OCI-LY1 (cell line): ENCODE measurements around the gene ZCCHC9.

Experiments used
- H2AFZ ChIP-seq: fragments of 200-600 bp; sonication (generic), shearing (Covaris generic); 2 replicates; pipeline ENCODE4 v1.6.0; 2014; ENCODE audit warnings: antibody characterized with exemption, mild to moderate bottlenecking, low read length
- H3F3A ChIP-seq: fragments of 200-600 bp; sonication (generic), shearing (Covaris generic); 2 replicates; pipeline ENCODE4 v1.6.0; 2014; ENCODE audit warnings: mild to moderate bottlenecking, antibody characterized with exemption, low read length, moderate library complexity; ENCODE audit not compliant: insufficient read depth
- H3K27ac ChIP-seq: fragments of 200-600 bp; sonication (generic); 2 replicates; pipeline ENCODE4 v1.5.1; 2014; ENCODE audit warnings: low read length, mixed run types, mild to moderate bottlenecking, low read depth; ENCODE audit not compliant: poor library complexity, severe bottlenecking
- H3K27me3 ChIP-seq: fragments of 200-600 bp; sonication (generic); 2 replicates; pipeline ENCODE4 v1.6.0; 2014; ENCODE audit warnings: antibody characterized with exemption, mild to moderate bottlenecking, low read length, moderate library complexity; ENCODE audit not compliant: insufficient read depth
- H3K36me3 ChIP-seq: fragments of 200-600 bp; sonication (generic); 2 replicates; pipeline ENCODE4 v1.6.1; 2014; ENCODE audit warnings: mild to moderate bottlenecking, antibody characterized with exemption, low read length, moderate library complexity, mixed read lengths; ENCODE audit not compliant: insufficient read depth
- H3K4me1 ChIP-seq: fragments of 200-600 bp; sonication (generic); 2 replicates; pipeline ENCODE4 v1.5.1; 2014; ENCODE audit warnings: mild to moderate bottlenecking, low read length, moderate library complexity; ENCODE audit not compliant: insufficient read depth, severe bottlenecking
- H3K4me2 ChIP-seq: fragments of 200-600 bp; sonication (generic), shearing (Covaris generic); 2 replicates; pipeline ENCODE4 v1.6.1; 2014; ENCODE audit warnings: low read length
- H3K4me3 ChIP-seq: fragments of 200-600 bp; sonication (generic); 2 replicates; pipeline ENCODE4 v1.5.1; 2014; ENCODE audit warnings: low read length, low read depth, mild to moderate bottlenecking, mixed read lengths; ENCODE audit not compliant: poor library complexity, severe bottlenecking
- H3K79me2 ChIP-seq: fragments of 200-600 bp; shearing (Covaris generic); 2 replicates; pipeline ENCODE4 v1.6.1; 2016; ENCODE audit warnings: mixed run types, low read length, mixed read lengths; ENCODE audit not compliant: insufficient read depth
- H3K9ac ChIP-seq: fragments of 200-600 bp; sonication (generic), shearing (Covaris generic); 2 replicates; pipeline ENCODE4 v1.6.1; 2014; ENCODE audit warnings: mild to moderate bottlenecking, low read length, mixed read lengths
- H3K9me2 ChIP-seq: fragments of 200-600 bp; sonication (generic), shearing (Covaris generic); 2 replicates; pipeline ENCODE4 v1.6.1; 2014; ENCODE audit warnings: low read depth, mild to moderate bottlenecking, low read length, mixed read lengths
- H3K9me3 ChIP-seq: fragments of 200-600 bp; shearing (Covaris generic); 2 replicates; pipeline ENCODE4 v1.6.1; 2014; ENCODE audit warnings: low read length, mixed read lengths
- H4K20me1 ChIP-seq: fragments of 200-600 bp; sonication (generic), shearing (Covaris generic); 2 replicates; pipeline ENCODE4 v1.6.0; 2016; ENCODE audit warnings: mild to moderate bottlenecking, low read length; ENCODE audit not compliant: insufficient read depth
- EZH2 ChIP-seq: fragments of 200-600 bp; sonication (generic), shearing (Covaris generic); IDR thresholded peaks from 2 replicates; pipeline ENCODE4 v1.8.0; 2017; ENCODE audit warnings: borderline replicate concordance, mixed run types, mild to moderate bottlenecking, antibody characterized with exemption, low read length, moderate library complexity, mixed read lengths
- TF ChIP-seq, protein P1 (sequence below): fragments of 200-600 bp; sonication (generic), shearing (Covaris generic); IDR thresholded peaks from 2 replicates; pipeline ENCODE4 v1.5.1; 2017; ENCODE audit warnings: mild to moderate bottlenecking, antibody characterized with exemption, low read length, moderate library complexity, mixed read lengths

The ZCCHC9 gene

GRCh38 chr5:81315830-81316229, 14.4 kb downstream of the ZCCHC9 start:
- Histone ChIP-seq H3K36me3 (peaks cover 30% of the 10 kb centered on the region), H2AFZ (no peak overlapping the region), H4K20me1 (no peaks in the 10 kb centered on the region), H3K4me3 (no peak overlapping the region), H3K9ac (no peak overlapping the region), H3K9me2 (no peaks in the 10 kb centered on the region), H3K4me2 (no peak overlapping the region), H3F3A (no peaks in the 10 kb centered on the region), H3K79me2 (no peaks in the 10 kb centered on the region), H3K9me3 (no peaks in the 10 kb centered on the region), H3K4me1 (no peaks in the 10 kb centered on the region), H3K27ac (no peak overlapping the region), H3K27me3 (no peaks in the 10 kb centered on the region)
- TF ChIP-seq, protein P1, sequence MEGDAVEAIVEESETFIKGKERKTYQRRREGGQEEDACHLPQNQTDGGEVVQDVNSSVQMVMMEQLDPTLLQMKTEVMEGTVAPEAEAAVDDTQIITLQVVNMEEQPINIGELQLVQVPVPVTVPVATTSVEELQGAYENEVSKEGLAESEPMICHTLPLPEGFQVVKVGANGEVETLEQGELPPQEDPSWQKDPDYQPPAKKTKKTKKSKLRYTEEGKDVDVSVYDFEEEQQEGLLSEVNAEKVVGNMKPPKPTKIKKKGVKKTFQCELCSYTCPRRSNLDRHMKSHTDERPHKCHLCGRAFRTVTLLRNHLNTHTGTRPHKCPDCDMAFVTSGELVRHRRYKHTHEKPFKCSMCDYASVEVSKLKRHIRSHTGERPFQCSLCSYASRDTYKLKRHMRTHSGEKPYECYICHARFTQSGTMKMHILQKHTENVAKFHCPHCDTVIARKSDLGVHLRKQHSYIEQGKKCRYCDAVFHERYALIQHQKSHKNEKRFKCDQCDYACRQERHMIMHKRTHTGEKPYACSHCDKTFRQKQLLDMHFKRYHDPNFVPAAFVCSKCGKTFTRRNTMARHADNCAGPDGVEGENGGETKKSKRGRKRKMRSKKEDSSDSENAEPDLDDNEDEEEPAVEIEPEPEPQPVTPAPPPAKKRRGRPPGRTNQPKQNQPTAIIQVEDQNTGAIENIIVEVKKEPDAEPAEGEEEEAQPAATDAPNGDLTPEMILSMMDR: no peak
- TF ChIP-seq EZH2: no peak

- H3K4me2 ChIP-seq: no peak overlapping the region
- H3K27me3 ChIP-seq: no peaks in the 10 kb centered on the region
- H2AFZ ChIP-seq: no peak overlapping the region
- no peak overlapping the region for H3K27ac ChIP-seq
- H3K9me3 ChIP-seq: no peaks in the 10 kb centered on the region
- H3K9me2 ChIP-seq: no peaks in the 10 kb centered on the region
- H3K79me2 ChIP-seq: no peaks in the 10 kb centered on the region
- TF ChIP-seq, protein P1: no peak
- TF ChIP-seq EZH2: no peak
- H3K9ac ChIP-seq: no peak overlapping the region
- peaks cover 23% of the 10 kb centered on the region for H3K36me3 ChIP-seq
- H3F3A ChIP-seq: no peaks in the 10 kb centered on the region
- no peaks in the 10 kb centered on the region for H3K4me1 ChIP-seq
- H3K4me3 ChIP-seq: no peak overlapping the region
- no peaks in the 10 kb centered on the region for H4K20me1 ChIP-seq
These were observed 15.2 kb downstream of the ZCCHC9 start for GRCh38 chr5:81316571-81316970.

GRCh38 chr5:81317536-81317935, 16.1 kb downstream of the ZCCHC9 start:
- no peak overlapping the region for H3K4me3 ChIP-seq
- H3K9me2 ChIP-seq: no peaks in the 10 kb centered on the region
- H3K4me2 ChIP-seq: no peak overlapping the region

More at GRCh38 chr5:81317536-81317935, 16.1 kb downstream of the ZCCHC9 start:
- Histone ChIP-seq H3K79me2 (no peaks in the 10 kb centered on the region), H3K36me3 (peaks cover 13% of the 10 kb centered on the region), H3F3A (no peaks in the 10 kb centered on the region), H2AFZ (no peak overlapping the region), H4K20me1 (no peaks in the 10 kb centered on the region), H3K4me1 (no peaks in the 10 kb centered on the region), H3K9ac (no peak overlapping the region), H3K27me3 (no peaks in the 10 kb centered on the region), H3K9me3 (no peaks in the 10 kb centered on the region), H3K27ac (no peak overlapping the region)
- TF ChIP-seq, protein P1: no peak
- TF ChIP-seq EZH2: no peak
